ENCODE measurements around the gene SELENON. TPM values are rescaled to one million over a fixed set of nuclear protein-coding genes. Genes with fewer than 3 reads are reported as not detected.

Gene SELENON
- total and polyA plus RNA-seq, 2 of the 13 experiments (the other 11 are each of a cell fraction or from before 2014, with no cell fraction given): 3.8 to 8.0 TPM

GRCh38 chr1:25836695-25837094 lies 36.7 kb downstream of the SELENON start:
- WGBS (ENCODE audit: low lambda C conversion rate): 98% methylated on average over 3 of the region's 3 CpGs

GRCh38 chr1:25837262-25837875 lies 37.4 kb downstream of the SELENON start:
- FAIRE-seq (peak; percentile 67), ATAC-seq (peak; percentile 59; the same call in 1 of the 3 replicates)
- CTCF ChIA-PET (ENCODE audit: low intra/inter-chr PET ratio, low total read pairs): interaction anchor here (1.2 to 1.4 kb wide), 3 partner anchors 53 to 161 kb away, joined by 3 to 10 read pairs (median 4); partner anchors contain the start of gene PAFAH2

More at GRCh38 chr1:25836695-25837094, 36.7 kb downstream of the SELENON start:
- no peak overlapping the region for H3K4me2 ChIP-seq (ENCODE audit: low read depth, low read length)
- ATAC-seq (no peak), FAIRE-seq (no peak), DNase-seq (ENCODE audit: low spot score) (no peak)
- H3K4me1 ChIP-seq (ENCODE audit: insufficient read depth, low read length): peaks cover 7% of the 10 kb centered on the region; the same call in 1 of the 2 replicates
- BruUV-seq (replicated peaks): no TSS peak
- H3K27me3 ChIP-seq (ENCODE audit: control insufficient read depth in 1 of 2, insufficient read depth in 2 of 2, low read length in 2 of 2): no peaks in the 10 kb centered on the region
- H3K36me3 ChIP-seq (replicated peaks in 1 of 2; ENCODE audit: control insufficient read depth in 1 of 2, insufficient read depth in 2 of 2, low read length in 2 of 2): peaks cover 14 to 40% of the 10 kb centered on the region in 2 experiments
- no peak overlapping the region for H3K27ac ChIP-seq (ENCODE audit: extremely low read length, insufficient read depth, low read length)
- H2AFZ ChIP-seq (ENCODE audit: low read length): no peak overlapping the region
- no peaks in the 10 kb centered on the region for H3K9me3 ChIP-seq (ENCODE audit: low read length)
- H3K79me2 ChIP-seq (ENCODE audit: insufficient read depth, low read length): peaks cover 19% of the 10 kb centered on the region
- in situ Hi-C loops (cut with HindIII; ENCODE audit: extremely low pct_ligation_motif_present, low pct_unique_long_range_greater_than_20kb) (loop anchor here (5.0 kb wide), 1 partner anchor 51 kb away; no protein-coding TSS in a partner anchor), intact Hi-C loops (cut with micrococcal nuclease; ENCODE audit: unreplicated experiment) (loop anchor here (1.0 kb wide), 2 partner anchors 59 to 162 kb away; partner anchors contain the start of gene PAFAH2)
- ChIA-PET POLR2A (interaction anchor here (1.0 kb wide), 1 partner anchor 17 kb away, joined by 4 read pairs; the partner anchor contains the start of gene MTFR1L), CTCF (ENCODE audit: low intra/inter-chr PET ratio, low total read pairs) (interaction anchor here (1.2 to 1.4 kb wide), 3 partner anchors 54 to 161 kb away, joined by 3 to 10 read pairs (median 4); partner anchors contain the start of gene PAFAH2)
- H3K9ac ChIP-seq (ENCODE audit: insufficient read depth, low read depth, low read length): no peak overlapping the region
- H4K20me1 ChIP-seq (ENCODE audit: insufficient read depth, low read length): no peaks in the 10 kb centered on the region
- no peak for TF ChIP-seq HNF4A (CRISPR knock-in tag; IDR thresholded peaks at IDR 0.05)
- no peak for TF ChIP-seq SRSF1 (optimal IDR thresholded peaks at IDR 0.05; ENCODE audit: low read depth, low read length)
- no peak for TF ChIP-seq KLF15 (CRISPR knock-in tag; IDR thresholded peaks at IDR 0.05; ENCODE audit: borderline replicate concordance)
- TF ChIP-seq RFX5 (IDR thresholded peaks at IDR 0.05; ENCODE audit: low read depth, low read length): no peak
- TF ChIP-seq HCFC1 (IDR thresholded peaks at IDR 0.05; ENCODE audit: low read depth, low read length): no peak
- no peak overlapping the region for H3K4me3 ChIP-seq (replicated peaks in 1 of 3; ENCODE audit: insufficient read depth in 1 of 3, low read depth in 2 of 3, low read length in 3 of 3)

More at GRCh38 chr1:25837262-25837875, 37.4 kb downstream of the SELENON start:
- Histone ChIP-seq H2AFZ (ENCODE audit: low read length) (no peak overlapping the region), H3K27me3 (ENCODE audit: control insufficient read depth in 1 of 2, insufficient read depth in 2 of 2, low read length in 2 of 2) (no peaks in the 10 kb centered on the region), H3K9me3 (ENCODE audit: low read length) (no peaks in the 10 kb centered on the region), H3K4me3 (replicated peaks in 1 of 3; ENCODE audit: insufficient read depth in 1 of 3, low read depth in 2 of 3, low read length in 3 of 3) (no peak overlapping the region), H4K20me1 (ENCODE audit: insufficient read depth, low read length) (no peaks in the 10 kb centered on the region), H3K79me2 (ENCODE audit: insufficient read depth, low read length) (peaks cover 23% of the 10 kb centered on the region), H3K4me2 (ENCODE audit: low read depth, low read length) (no peak overlapping the region), H3K4me1 (ENCODE audit: insufficient read depth, low read length) (peaks cover 7% of the 10 kb centered on the region; the same call in 1 of the 2 replicates), H3K27ac (ENCODE audit: extremely low read length, insufficient read depth, low read length) (no peak overlapping the region), H3K9ac (ENCODE audit: insufficient read depth, low read depth, low read length) (no peak overlapping the region), H3K36me3 (replicated peaks in 1 of 2; ENCODE audit: control insufficient read depth in 1 of 2, insufficient read depth in 2 of 2, low read length in 2 of 2) (peaks cover 11 to 33% of the 10 kb centered on the region in 2 experiments)
- in situ Hi-C loops (cut with HindIII; ENCODE audit: extremely low pct_ligation_motif_present, low pct_unique_long_range_greater_than_20kb) (loop anchor here (5.0 kb wide), 1 partner anchor 50 kb away; no protein-coding TSS in a partner anchor), intact Hi-C loops (cut with micrococcal nuclease; ENCODE audit: unreplicated experiment) (loop anchor here (1.0 kb wide), 2 partner anchors 58 to 161 kb away; partner anchors contain the start of gene PAFAH2)
- TF ChIP-seq SMC3 (IDR thresholded peaks at IDR 0.05; ENCODE audit: low read length): peak; percentile 34; the same call in 1 of the 2 replicates
- peak; percentile 43; the same call in 1 of the 2 replicates for TF ChIP-seq THAP11 (CRISPR knock-in tag; IDR thresholded peaks at IDR 0.05)
- no peak for TF ChIP-seq CERS6 (CRISPR knock-in tag; IDR thresholded peaks at IDR 0.05)
- TF ChIP-seq STAG1 (CRISPR knock-in tag; IDR thresholded peaks at IDR 0.05): peak; percentile 65
- TF ChIP-seq SAP130 (CRISPR knock-in tag; IDR thresholded peaks at IDR 0.05; ENCODE audit: low read depth): peak; percentile 29; the same call in 1 of the 2 replicates
- 0 out of 2 replicates have a peak, but pooled peaks have one; percentile 35 for TF ChIP-seq ELF3 (CRISPR knock-in tag; IDR thresholded peaks at IDR 0.05)
- TF ChIP-seq CREB1 (IDR thresholded peaks at IDR 0.05): no peak
- peak; percentile 36; the same call in 1 of the 2 replicates for TF ChIP-seq CREB1 (CRISPR knock-in tag; IDR thresholded peaks at IDR 0.05)
- peak; percentile 64 for TF ChIP-seq CTCF (CRISPR knock-in tag; IDR thresholded peaks at IDR 0.05)
- no peak for TF ChIP-seq MIER3 (CRISPR knock-in tag; IDR thresholded peaks at IDR 0.05; ENCODE audit: borderline replicate concordance)
- BruUV-seq (replicated peaks): no TSS peak
- DNase-seq (ENCODE audit: low spot score): peak; percentile 41
- POLR2A ChIA-PET: interaction anchor here (0.7 to 1.0 kb wide), 2 partner anchors 17 to 19 kb away, joined by 3 to 4 read pairs; partner anchors contain the start of gene MTFR1L
- WGBS (ENCODE audit: low lambda C conversion rate): 93% methylated on average over 1 of the region's 1 CpG
